ENCODE data around the gene ZNF248.
"Not testable (repeated sequence)": the region's sequence is repeated elsewhere in the genome, so short reads cannot be mapped to it uniquely, and the experiment has no call there.

ZNF248 gene

GRCh38 chr10:37857287-37858211, at the start of gene ZNF248:
TSS of gene ZNF248 (minus strand) at chr10:37857610. CDS start at chr10:37856310, 1,300 bp downstream.
- peak; percentile 98 for DNase-seq

DNA sequence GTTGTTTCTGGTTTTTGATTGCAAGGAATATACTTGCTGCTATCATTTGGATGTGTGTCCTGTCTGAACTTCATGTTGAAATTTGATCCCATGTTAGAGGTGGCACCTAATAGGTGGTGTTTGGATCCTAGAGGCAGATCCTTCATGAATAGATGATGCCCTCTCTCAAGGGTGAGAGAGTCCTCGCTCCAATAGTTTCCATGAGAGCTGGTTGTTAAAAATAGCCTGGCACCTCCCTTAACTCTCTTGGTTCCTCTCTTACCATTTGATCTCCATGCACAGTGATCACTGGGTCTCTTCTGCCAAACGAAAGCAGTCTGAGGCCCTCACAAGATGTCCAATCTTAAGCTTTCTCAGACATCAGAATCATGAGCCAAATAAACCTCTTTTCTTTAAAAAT, 49.0 kb upstream of the ZNF248 start:
- DNase-seq = no peak

GRCh38 chr10:37896436-37896835, 39.0 kb upstream of the ZNF248 start:
- no peak for DNase-seq

DNA sequence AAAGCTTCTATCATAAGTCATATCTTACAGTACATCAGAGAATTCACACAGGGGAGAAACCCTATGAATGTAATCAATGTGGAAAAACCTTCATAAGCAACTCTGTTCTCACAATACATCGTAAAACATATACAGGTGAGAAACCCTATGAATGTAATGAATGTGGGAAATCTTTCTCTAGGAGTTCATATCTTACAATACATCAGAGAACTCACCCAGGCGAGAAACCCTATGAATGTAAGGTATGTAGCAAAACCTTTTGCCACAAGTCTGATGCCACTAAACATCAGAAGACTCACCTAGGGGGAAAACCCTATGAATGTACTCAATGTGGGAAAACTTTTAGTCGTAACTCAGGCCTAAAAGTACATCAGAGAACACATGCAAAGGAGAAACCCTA, 38.3 kb upstream of the ZNF248 start:
- no peak for DNase-seq

GRCh38 chr10:37885850-37886249, 28.4 kb upstream of the ZNF248 start:
- DNase-seq = no peak

DNA sequence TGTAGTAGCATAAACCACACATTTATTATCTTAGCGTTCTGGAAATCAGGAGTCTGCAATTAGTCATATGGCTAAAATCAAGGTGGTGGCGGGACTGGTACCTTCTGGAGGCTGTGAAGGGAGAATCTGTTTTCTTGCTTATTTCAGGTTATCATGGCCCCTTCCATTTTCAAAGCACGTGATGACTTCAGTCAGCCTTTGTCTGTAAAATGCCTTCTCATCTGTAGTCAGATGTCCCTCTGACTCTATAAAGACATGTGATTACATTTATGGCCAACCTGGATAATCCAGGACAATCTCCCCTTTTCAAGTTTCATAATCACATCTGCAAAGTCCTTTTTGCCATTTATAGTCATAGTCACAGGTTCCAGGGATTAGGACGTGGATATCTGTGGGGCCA, 15.5 kb upstream of the ZNF248 start:
- DNase-seq = no peak

DNA sequence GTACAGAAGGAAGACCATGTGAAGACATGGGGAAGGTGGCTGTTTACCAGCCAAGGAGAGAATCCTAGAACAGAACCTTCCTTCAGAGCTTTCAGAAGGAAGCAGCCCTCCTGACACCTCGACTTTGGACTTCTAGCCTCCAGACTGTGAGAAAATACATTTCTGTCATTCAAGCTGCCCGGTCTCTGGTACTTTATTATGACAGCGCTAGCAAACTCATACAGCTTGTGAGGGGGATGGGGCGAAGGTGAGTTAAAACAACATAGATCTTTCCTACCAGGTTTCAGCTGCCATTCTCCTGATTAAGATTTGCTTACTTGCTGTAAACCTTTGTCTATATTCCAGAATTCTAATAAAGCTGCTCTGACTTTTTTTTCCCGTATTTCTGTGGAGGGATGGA, 14.9 kb upstream of the ZNF248 start:
- DNase-seq = no peak

DNA sequence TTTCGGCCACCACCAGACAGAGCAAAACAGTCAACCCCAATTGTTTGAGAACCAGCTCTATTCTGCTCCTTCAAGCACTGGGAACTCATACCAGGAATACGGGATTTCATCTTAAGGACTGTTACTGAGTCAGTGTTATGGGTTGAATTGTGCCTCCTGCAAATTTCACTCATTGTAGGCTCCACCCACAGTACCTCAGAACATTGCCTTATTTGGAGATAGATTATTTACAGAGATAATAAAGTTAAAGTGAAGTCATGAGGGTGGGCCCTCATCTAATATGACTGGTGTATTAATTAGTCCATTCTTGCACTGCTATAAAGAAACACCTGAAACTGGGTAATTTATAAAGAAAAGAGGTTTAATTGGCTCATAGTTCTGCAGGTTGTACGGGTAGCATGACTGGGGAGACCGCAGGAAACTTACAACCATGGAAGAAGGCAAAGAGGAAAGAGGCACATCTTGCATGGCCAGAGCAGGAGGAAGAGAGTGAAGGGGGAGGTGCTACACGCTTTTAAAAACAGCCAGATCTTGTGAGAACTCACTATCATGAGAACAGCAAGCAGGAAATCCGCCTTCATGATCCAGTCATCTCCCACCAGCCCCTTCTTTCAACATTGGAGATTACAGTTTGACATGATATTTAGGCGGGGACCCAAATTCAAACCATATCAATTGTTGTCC, 14.3 kb upstream of the ZNF248 start:
- no peak for DNase-seq

DNA sequence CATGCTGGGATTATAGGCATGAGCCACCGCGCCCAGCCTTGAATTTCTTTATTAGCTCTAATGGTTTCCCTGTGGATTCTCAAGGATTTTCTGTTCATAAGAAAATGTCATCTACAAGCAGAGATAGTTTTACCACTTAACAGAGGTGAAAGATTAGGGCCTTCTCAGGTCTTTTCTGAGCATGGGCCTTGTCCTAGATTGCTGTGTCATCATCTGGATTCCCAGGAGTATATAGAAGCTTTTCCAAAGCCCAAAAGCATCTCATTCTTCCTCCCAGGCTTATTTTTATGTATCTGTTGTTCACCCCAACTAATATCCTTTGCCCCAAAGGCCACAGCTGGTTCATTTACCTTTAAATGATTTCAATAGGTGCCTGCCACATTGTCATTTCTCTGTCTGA, 13.7 kb upstream of the ZNF248 start:
- no peak for DNase-seq

DNA sequence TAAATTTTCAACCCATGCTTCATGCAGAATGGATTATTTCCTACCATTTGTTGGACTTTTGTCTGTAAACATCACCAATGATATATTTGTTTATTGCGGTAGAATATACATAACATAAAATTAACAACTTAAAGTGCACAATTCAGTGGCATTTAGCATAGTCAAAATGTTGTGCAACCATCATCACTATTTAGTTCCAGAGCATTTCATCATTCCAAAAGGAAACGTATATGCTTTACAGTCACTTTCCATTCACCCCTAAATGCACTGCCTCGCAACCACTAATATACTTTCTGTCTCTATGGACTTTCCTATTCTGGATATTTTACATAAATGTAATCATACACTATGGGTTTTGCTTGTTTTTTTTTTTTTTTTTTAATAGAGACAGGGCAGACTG, 11.4 kb upstream of the ZNF248 start:
- no peak for DNase-seq

DNA sequence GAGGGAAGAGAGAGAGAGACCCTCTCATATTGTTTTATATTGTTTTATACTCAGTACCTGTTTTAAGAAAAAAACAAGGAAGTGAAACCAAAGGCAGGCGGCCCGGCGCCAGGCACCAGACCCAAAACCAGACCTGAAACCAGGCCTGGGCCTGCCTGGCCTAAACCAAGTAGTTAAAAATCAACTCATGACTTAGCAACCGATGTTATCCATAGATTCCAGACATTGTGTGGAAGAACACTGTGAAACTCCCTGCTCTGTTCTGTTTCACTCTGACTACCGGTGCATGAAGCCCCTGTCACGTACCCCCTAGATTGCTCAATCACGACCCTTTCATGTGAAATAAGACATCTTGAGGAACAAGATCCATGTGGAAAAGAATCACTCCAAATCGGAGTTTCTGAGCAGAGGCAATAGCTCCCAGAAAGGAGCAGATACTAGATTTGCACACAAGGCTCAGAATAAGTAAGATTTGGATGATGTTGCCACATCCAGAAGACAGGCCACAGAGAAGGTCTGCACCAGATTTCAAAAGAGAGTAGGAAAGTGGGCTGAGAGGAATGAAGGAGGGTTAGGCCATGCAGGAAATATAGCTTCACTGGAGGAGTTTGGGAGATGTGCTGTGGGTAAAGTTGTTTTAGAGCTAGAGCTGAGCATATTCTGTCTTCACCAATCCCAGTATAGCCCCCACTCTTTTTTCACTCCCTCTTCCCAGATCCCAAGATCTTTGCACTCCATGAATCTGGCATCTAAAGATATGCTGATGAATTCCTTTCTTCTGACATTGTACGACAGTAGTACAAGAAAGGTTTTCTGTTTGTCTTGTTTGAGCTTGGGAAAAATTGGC, 8.8 kb upstream of the ZNF248 start:
- no peak for DNase-seq

- no peak for DNase-seq
Measured at GRCh38 chr10:37865264-37865663, 7.9 kb upstream of the ZNF248 start.

GRCh38 chr10:37860494-37861190, 3.2 kb upstream of the ZNF248 start:
- DNase-seq = peak; percentile 13

DNA sequence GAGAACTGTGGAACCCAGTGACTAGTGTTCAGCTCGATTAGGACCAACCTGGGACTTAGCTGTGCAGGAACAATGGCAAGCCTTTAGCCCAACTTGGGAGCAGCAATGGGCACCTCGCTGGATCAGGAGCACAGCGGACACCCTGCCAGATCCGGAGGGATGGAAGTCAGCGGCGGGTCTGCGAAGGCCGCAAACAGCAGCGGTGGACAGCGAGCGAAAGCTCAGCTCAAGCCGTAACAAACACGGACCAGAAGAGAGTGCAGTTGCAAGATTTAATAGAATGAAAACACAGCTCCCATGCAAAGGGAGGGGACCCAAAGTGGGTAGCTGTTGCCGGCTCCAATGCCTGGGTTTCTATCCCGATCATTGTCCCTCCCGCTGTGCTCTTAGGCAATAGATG, 1.9 kb upstream of the ZNF248 start:
- DNase-seq = not testable (repeated sequence)

- peak; percentile 16 for DNase-seq
Measured at GRCh38 chr10:37856881-37857286, 526 bp downstream of the ZNF248 start.

DNA sequence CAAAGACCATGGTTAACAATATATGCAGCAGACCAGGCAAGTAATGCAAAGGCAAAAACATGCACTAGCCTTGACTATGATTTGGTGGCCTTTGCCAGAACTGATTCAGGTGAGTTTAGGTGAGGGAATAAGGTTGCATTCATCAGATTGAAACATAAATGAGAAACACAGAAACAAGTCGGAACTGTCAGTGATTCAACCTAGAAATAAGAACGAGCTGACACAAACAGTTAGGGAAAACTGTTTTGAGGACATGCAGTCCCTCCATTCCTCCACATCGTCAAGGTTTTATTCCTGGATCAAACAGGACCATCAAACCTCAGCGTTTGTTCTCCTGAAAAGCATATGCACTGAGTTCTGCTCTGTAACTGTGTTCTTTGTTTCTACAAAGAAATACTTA, 1.8 kb downstream of the ZNF248 start:
- DNase-seq = no peak

GRCh38 chr10:37854626-37855025, 2.8 kb downstream of the ZNF248 start:
- DNase-seq = no peak

- DNase-seq = no peak
Measured at GRCh38 chr10:37844644-37845043, 12.8 kb downstream of the ZNF248 start.

GRCh38 chr10:37839243-37839642, 18.2 kb downstream of the ZNF248 start:
- no peak for DNase-seq

DNA sequence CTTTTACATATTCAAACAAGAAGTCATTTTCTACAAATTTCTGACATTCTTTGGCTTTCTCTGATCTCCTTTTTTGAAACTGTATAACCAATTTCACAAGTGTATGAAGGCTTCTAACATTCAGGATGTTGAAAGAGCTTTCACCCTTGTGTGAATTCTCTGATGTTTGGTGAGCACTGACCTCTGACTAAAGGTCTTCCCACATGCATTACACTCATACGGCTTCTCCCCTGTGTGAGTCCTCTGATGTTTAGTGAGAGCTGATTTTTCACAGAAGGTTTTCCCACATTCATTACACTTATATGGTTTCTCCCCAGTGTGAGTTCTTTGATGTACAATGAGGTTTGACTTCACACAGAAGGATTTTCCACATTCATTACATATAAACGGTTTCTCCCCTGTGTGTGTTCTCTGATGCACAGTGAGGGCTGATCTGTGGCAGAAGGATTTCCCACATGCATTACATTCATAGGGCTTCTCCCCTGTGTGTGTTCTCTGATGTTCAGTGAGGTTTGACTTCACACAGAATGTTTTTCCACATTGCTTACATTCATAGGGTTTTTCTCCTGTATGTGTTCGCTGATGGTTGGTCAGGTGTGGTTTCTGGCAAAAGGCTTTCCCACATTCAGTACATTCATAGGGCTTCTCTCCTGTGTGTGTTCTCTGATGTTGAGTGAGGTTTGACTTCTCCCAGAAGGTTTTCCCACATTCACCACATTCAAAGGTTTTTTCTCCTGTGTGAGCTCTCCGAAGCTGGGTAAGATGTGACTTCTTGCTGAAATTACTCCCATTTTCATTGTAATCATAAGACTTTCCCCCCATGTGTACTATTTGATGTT, 25.7 kb downstream of the ZNF248 start:
- no peak for DNase-seq

GRCh38 chr10:37826806-37827205, 30.6 kb downstream of the ZNF248 start:
- DNase-seq = no peak

DNA sequence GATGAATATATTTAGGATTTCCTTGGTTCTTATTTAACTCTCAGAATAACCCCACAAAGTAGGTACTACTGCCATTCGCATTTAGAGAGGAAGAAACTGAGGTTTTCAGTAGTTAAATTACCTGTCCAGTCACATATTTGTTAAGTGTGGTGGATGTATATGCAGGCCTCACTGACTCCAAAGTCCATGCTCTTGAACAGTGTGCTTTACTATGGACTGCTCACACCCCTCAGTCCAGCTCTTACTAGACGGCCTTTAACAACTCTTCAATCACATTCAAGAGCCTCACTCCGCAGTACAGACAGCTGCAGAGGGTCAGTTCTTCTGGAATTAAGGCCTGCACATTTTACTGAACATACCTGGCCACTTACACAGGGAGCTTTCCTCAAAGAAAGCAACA, 36.2 kb downstream of the ZNF248 start:
- no peak for DNase-seq
